Caco-2 (cell line): ENCODE data around the gene ARPP21. TPM values are rescaled to one million over a fixed set of nuclear protein-coding genes. Genes with fewer than 3 reads are reported as not detected.

Experiments
- BruUV-seq: library from RNA; stranded (reverse); fragments of 400-500 nt; replicated peaks from 2 replicates; lab custom pipeline; 2021; lab: Mats Ljungman, UMichigan
- CTCF ChIA-PET: fragments of 300-600 bp; sonication (Branson Sonifier 250); formaldehyde crosslinking; loops from one replicate; lab custom pipeline; 2022; ENCODE audit warnings: antibody characterized with exemption; lab: Charles Lee
- POLR2A ChIA-PET: fragments of 300-600 bp; sonication (Branson Sonifier 250); formaldehyde crosslinking; loops from one replicate; lab custom pipeline; 2022; ENCODE audit warnings: antibody characterized with exemption; lab: Charles Lee
- DNase-seq, 2 experiments: peaks; one replicate each; pipeline versions ENCODE4 v3.0.0 to v3.0.0-alpha.2; 2020 to 2022
- H3K27me3 ChIP-seq: replicated peaks from 2 replicates; pipeline ENCODE4 v1.6.0; 2011; ENCODE audit warnings: low read length; ENCODE audit not compliant: control insufficient read depth, insufficient read depth
- H3K36me3 ChIP-seq: 2 replicates; pipeline ENCODE4 v1.5.1; 2011; ENCODE audit warnings: low read length; ENCODE audit not compliant: control insufficient read depth, insufficient read depth
- H3K4me1 ChIP-seq: fragments of 250-450 bp; sonication (Bioruptor Pico); 2 replicates; pipeline ENCODE4 v1.5.1; 2020; ENCODE audit warnings: mild to moderate bottlenecking
- H3K4me3 ChIP-seq: 2 replicates; pipeline ENCODE4 v1.5.1; 2011; ENCODE audit warnings: low read depth, mild to moderate bottlenecking, control low read depth, low read length
- H3K9me3 ChIP-seq: fragments of 250-450 bp; sonication (Bioruptor Pico); 2 replicates; pipeline ENCODE4 v1.5.1; 2020; ENCODE audit warnings: mild to moderate bottlenecking, moderate library complexity
- H3K27ac Mint-ChIP-seq: one replicate; pipeline ENCODE4 v1.8.0; 2022; ENCODE audit warnings: mixed read lengths; ENCODE audit not compliant: unreplicated experiment
- H3K27me3 Mint-ChIP-seq: one replicate; pipeline ENCODE4 v1.8.0; 2022; ENCODE audit warnings: mixed read lengths; ENCODE audit not compliant: insufficient read depth, unreplicated experiment
- H3K36me3 Mint-ChIP-seq: one replicate; pipeline ENCODE4 v1.8.0; 2022; ENCODE audit warnings: mild to moderate bottlenecking, mixed read lengths; ENCODE audit not compliant: insufficient read depth, unreplicated experiment
- H3K4me1 Mint-ChIP-seq: one replicate; pipeline ENCODE4 v1.8.0; 2022; ENCODE audit warnings: low read depth, mixed read lengths; ENCODE audit not compliant: unreplicated experiment
- H3K4me3 Mint-ChIP-seq: one replicate; pipeline ENCODE4 v1.8.0; 2022; ENCODE audit warnings: mild to moderate bottlenecking, moderate library complexity, mixed read lengths; ENCODE audit not compliant: unreplicated experiment
- H3K9me3 Mint-ChIP-seq: one replicate; pipeline ENCODE4 v1.8.0; 2022; ENCODE audit warnings: mixed read lengths; ENCODE audit not compliant: unreplicated experiment
- intact Hi-C: fragments of 100-400 bp; cut with micrococcal nuclease; formaldehyde crosslinking; loops from one replicate; pipeline ENCODE4 v1.10.0; 2022; ENCODE audit not compliant: unreplicated experiment
- total RNA-seq: library from RNA; stranded (reverse); gene quantifications from 2 replicates; pipeline ENCODE4 v1.2.3, GENCODE V29; 2022
- TF ChIP-seq, protein P1 (sequence below), 2 experiments: fragments of 200-600 bp in 1 of 2; IDR thresholded peaks; 1 replicate in 1 of 2; 2 replicates in 1 of 2; pipeline versions ENCODE4 v1.5.1 to v1.8.0; 2011 to 2022; ENCODE audit warnings: antibody characterized with exemption in 1 of 2, control low read depth in 1 of 2, inconsistent platforms in 1 of 2, low read depth in 1 of 2, low read length in 1 of 2, mild to moderate bottlenecking in 1 of 2, moderate library complexity in 1 of 2; ENCODE audit not compliant: insufficient read depth in 1 of 2, severe bottlenecking in 1 of 2, unreplicated experiment in 1 of 2

Gene ARPP21
- total RNA-seq, 1 experiment from 2014 or later = not detected

DNA sequence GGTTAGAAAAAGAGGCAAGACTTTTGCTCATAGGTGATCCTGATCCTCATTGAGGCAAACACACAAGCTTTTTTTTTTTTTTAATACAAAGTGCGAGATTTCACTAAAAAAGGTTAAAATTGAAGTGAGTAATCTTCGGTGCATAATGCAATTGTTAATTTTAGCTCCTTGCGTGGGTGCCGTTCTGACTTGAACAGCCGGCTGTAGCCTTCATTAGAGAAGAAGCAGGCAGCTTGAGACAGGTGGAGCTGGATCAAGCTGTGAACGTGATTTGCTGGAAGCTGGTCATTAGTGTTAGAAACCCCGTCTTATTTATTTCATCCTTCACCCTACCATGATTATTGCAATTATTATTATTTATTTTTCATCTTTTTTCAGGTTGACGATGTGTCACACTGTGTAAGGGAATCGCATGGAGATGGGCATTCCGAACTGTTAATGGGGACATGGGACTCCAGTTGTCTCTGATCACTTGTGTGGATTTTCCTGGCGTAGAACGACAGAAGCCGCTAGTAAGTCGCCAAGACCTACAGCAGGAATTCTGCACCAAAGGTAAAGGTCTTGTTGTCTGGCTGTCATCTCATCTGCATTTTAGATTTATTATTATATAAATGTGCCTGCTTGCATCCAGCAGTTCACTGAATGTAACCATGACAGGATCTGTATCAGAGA lies 40.2 kb downstream of the ARPP21 start:
- CTCF ChIA-PET = no interaction called here
- TF ChIP-seq, protein P1, sequence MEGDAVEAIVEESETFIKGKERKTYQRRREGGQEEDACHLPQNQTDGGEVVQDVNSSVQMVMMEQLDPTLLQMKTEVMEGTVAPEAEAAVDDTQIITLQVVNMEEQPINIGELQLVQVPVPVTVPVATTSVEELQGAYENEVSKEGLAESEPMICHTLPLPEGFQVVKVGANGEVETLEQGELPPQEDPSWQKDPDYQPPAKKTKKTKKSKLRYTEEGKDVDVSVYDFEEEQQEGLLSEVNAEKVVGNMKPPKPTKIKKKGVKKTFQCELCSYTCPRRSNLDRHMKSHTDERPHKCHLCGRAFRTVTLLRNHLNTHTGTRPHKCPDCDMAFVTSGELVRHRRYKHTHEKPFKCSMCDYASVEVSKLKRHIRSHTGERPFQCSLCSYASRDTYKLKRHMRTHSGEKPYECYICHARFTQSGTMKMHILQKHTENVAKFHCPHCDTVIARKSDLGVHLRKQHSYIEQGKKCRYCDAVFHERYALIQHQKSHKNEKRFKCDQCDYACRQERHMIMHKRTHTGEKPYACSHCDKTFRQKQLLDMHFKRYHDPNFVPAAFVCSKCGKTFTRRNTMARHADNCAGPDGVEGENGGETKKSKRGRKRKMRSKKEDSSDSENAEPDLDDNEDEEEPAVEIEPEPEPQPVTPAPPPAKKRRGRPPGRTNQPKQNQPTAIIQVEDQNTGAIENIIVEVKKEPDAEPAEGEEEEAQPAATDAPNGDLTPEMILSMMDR (IDR thresholded peaks at IDR 0.05; ENCODE audit: insufficient read depth in 1 of 2, low read depth in 1 of 2, low read length in 1 of 2, severe bottlenecking in 1 of 2, unreplicated experiment in 1 of 2) = no peak
- intact Hi-C loops = no loop called here

DNA sequence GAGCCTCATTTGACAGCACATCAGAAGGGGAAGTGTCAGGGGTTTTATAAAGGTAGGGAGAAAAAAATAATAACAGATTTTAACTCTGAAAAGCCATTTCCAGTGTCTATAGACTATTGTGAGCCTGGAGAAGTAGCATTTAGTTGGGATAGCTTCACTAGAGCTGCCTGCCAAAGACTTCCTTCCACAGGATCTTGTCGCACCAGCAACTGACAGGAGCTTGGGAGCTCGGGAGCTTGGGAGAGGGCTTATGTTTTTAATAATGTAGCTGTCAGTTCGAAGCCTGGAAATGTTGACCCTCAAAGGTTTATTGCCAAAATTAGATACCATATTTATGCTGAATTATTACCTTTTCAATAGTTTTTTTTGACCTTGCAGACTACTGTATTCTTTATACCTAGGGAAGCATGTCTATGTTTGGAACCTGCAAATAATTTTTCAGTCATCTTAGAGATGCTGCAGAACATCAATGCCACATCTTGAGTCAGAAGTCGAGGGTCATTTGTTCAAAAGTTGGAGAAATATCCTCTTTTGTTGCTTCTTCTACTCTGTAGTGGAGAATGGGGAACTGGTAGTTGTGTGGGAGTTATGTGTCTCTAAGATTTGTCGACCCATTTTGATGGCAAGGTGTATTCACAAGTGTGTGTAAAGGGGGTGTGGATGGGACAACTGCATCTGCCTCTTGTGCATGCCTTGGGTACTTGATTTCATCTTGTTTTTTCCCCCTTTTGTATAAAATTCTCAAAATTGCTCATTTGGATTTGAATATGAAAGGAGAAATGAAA lies 41.7 kb downstream of the ARPP21 start:
- ChIA-PET CTCF (no interaction called here), POLR2A (no interaction called here)
- Mint-ChIP-seq H3K4me1 (no peaks in the 10 kb centered on the region), H3K9me3 (no peaks in the 10 kb centered on the region), H3K4me3 (no peak overlapping the region), H3K36me3 (no peaks in the 10 kb centered on the region), H3K27ac (no peak overlapping the region), H3K27me3 (peaks cover 27% of the 10 kb centered on the region)
- Histone ChIP-seq H3K4me1 (no peaks in the 10 kb centered on the region), H3K27me3 (no peaks in the 10 kb centered on the region), H3K9me3 (no peaks in the 10 kb centered on the region), H3K4me3 (no peak overlapping the region), H3K36me3 (no peaks in the 10 kb centered on the region)
- no TSS peak for BruUV-seq
- DNase-seq = no peak
- TF ChIP-seq, protein P1 (IDR thresholded peaks at IDR 0.05; ENCODE audit: insufficient read depth in 1 of 2, low read depth in 1 of 2, low read length in 1 of 2, severe bottlenecking in 1 of 2, unreplicated experiment in 1 of 2) = no peak
- intact Hi-C loops = no loop called here

More for the DNA sequence above, 40.2 kb downstream of the ARPP21 start:
- DNase-seq = no peak
- no peaks in the 10 kb centered on the region for H3K36me3 Mint-ChIP-seq
- Histone ChIP-seq H3K4me3 (no peak overlapping the region), H3K27me3 (no peaks in the 10 kb centered on the region), H3K9me3 (no peaks in the 10 kb centered on the region), H3K36me3 (no peaks in the 10 kb centered on the region), H3K4me1 (no peaks in the 10 kb centered on the region)
- POLR2A ChIA-PET = no interaction called here
- H3K9me3 Mint-ChIP-seq = no peaks in the 10 kb centered on the region
- no peaks in the 10 kb centered on the region for H3K4me1 Mint-ChIP-seq
- peaks cover 27% of the 10 kb centered on the region for H3K27me3 Mint-ChIP-seq
- BruUV-seq = no TSS peak
- no peak overlapping the region for H3K4me3 Mint-ChIP-seq
- no peak overlapping the region for H3K27ac Mint-ChIP-seq

DNA sequence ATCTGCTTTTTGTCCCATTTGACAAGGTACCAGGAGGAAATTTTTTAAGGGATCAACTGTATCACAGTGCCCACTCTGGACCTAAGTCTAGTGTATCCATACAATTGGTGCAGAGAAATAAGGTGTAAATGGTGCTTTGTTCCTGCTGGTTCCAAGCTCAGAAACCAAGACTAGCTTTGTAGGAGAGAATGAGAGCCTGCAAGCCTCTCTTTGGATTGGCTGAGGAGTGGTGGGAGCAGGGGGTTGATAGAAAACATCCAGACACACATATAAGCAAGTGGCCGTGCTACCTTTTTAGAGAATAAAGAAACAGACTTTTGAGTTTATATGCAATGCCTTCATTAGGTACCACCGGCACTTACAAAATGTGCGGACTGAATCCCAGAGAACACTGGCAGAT lies 45.8 kb downstream of the ARPP21 start:
- H3K4me1 Mint-ChIP-seq = no peaks in the 10 kb centered on the region
- H3K36me3 Mint-ChIP-seq = no peaks in the 10 kb centered on the region
- H3K27me3 Mint-ChIP-seq = peaks cover 24% of the 10 kb centered on the region
- no peaks in the 10 kb centered on the region for H3K9me3 Mint-ChIP-seq
- ChIA-PET CTCF (no interaction called here), POLR2A (no interaction called here)
- no peaks in the 10 kb centered on the region for H3K4me1 ChIP-seq
- intact Hi-C loops = no loop called here
- no peak overlapping the region for H3K4me3 Mint-ChIP-seq
- DNase-seq = no peak
- no peak overlapping the region for H3K27ac Mint-ChIP-seq
- H3K36me3 ChIP-seq = no peaks in the 10 kb centered on the region
- H3K4me3 ChIP-seq = no peak overlapping the region
- H3K9me3 ChIP-seq = no peaks in the 10 kb centered on the region
- no TSS peak for BruUV-seq
- TF ChIP-seq, protein P1 (IDR thresholded peaks at IDR 0.05; ENCODE audit: insufficient read depth in 1 of 2, low read depth in 1 of 2, low read length in 1 of 2, severe bottlenecking in 1 of 2, unreplicated experiment in 1 of 2) = no peak
- H3K27me3 ChIP-seq = no peaks in the 10 kb centered on the region
